Activated effector memory CD4-positive, alpha-beta T cell treated with Interleukin-2 at 50 U/mL for 16 hours (primary cell): ENCODE data around the gene TMEM14A.
"Not testable (repeated sequence)": the region's sequence is repeated elsewhere in the genome, so short reads cannot be mapped to it uniquely, and the experiment has no call there.

Experiments used
- DNase-seq: peaks from one replicate; pipeline ENCODE4 v3.0.0-alpha.2; 2020

TMEM14A gene

DNA sequence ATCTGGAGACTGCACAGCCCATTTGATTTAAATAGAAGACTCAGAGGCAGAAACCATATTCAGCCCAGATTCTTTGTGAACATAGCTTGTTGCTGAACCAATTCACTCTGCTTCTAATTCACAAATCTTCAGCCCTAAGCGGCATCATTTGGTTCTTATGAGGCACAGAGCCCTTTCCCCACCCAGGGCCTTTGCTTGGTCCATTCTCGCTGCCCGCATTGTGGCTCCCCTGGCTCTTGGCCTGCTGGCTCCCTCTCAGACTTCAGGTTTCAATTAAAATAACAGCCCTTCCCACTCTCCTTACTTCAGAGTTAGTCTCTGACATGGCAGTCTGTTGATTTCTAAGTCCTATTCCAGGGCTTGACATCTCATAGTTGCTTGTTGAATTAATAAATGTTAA is 9.4 kb upstream of the TMEM14A start:
- no peak for DNase-seq

DNA sequence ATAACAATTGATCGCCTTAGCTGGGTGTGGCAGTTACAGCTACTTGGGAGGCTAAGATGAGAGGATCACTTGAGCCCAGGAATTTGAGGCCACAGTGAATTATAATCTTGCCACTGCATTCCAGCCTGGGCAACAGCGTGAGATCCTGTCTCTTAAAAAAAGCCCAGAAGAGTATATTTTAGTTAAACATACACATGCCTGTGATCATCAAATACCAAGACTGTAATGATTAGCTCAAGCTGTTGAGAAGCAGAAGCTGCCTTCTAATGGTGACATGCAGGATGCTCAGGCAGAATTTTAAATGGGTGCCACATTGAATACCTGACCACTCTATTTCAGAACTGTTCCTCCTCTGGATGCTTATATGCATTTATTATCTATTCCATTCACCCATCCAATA is 8.9 kb upstream of the TMEM14A start:
- no peak for DNase-seq

DNA sequence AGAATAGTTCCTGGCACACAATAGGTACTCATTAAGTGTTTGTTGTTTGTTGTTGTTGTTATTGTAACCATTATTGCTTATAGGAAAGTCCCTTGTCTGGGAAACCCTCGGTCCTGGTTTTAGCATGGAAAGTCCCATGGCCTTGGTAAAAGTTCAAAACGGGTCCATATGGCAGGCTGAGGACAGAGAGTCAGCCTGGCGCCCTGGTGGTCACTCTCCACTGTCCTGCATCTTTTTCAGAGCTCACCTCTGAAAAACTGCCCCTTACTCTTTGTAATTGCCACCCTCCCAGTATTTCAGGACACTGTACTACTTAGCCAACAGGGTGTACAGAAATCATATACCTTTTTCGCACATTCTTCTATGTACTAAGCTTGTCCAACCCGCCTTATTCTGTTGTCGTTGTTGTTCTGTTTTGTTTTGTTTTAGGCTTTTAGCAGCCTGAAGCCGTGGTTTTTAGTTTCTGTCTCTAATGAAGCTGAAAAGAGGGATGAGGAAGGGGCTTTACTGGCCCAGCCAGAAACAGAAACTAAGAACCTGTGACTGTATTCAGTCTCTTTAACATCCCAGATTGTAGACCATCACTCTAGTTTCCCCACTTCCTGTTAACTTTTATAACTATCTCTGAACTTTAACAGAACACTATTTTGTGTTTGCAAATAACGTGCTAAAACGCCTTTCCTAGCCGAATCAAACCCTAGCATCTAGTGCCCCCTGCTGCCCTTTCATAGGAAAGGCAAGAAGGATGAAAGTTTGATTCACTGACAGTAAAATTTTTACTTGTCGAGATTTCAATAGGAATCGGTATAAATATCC is 7.6 kb upstream of the TMEM14A start:
- DNase-seq = peak; percentile 21

DNA sequence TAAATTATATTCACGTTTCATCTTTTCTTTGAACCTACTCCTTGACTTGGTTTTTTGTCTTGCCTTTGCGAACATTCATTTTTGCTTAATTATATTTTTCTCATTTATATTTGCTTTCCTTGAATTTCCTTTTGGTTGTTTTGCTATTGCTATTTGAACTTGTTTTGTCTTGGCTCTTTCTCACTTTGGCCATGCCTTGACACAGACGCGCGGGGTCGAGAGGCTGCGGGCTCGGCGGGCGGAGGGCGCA is 7.1 kb upstream of the TMEM14A start:
- no peak for DNase-seq

DNA sequence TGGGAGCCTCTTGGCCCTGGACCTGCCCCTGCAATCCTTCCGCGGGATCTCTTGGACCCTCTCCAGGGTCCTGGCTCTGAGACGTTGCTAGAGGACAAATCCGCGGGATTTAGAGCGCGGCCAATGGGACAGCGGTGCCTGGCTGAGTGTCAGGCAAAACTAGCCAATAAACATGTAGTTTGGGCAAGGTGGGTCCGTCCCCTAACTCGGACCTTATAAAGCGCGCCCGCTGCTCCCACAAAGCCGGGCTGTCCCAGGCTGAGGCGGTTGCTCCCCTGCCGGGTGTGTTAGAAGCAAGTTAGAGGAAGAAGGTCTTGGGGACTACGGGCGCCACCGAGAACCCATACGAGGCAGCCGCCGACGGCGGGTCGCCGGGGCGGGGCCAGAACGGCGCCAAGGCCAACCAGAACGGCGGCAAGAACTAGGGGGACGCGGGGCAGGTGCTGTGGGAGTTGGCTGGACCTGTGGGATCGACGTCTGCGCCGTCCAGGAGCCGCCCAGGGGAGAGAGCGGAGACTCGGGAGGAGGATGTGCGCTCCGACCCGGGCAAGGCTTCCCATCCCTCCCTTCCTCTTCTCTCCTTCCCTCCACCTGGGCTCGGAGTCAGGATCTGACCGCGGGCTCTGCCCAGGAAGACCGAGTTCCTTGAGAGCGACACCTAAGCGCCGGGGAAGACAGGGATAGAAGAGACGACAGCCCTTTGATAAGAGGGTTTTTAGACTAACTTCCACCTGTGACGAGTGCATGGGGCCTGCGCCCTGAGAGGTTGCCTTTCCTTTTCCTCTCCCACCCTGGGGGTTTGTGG is 6.5 kb upstream of the TMEM14A start:
- peak; percentile 34 for DNase-seq

DNA sequence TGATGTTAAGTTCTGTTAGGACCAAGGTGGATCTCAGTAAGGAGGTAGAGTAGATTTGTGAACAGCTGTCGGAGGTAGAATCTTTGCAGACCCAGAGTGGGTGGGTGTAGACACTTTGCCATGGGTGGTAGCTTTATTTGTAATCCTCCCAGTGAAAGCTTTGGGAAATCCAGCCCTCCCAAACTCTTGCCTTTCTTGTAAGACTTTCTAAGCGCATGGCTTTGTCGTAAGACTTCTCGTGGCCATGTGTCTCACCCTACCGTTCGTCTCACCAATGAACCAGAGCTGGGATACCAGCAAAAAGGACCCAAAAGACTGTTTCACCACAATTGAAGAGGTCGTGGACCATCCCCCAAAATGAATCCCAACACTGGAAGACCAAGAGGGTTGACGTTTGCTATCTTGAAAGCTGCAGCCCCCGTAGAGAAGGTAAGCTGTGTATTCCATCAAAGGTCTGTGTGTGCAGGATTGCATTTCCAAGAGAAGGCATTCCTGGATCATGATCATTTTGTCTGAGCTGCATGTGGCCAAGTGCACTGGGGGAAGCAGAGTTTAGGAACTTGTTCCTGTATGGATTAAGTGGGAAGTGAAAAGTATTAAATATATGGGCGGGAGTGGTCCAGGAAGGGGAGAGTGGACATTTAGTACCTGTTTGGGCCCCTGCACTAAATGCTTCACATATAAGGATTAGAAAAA is 5.8 kb upstream of the TMEM14A start:
- DNase-seq = no peak

DNA sequence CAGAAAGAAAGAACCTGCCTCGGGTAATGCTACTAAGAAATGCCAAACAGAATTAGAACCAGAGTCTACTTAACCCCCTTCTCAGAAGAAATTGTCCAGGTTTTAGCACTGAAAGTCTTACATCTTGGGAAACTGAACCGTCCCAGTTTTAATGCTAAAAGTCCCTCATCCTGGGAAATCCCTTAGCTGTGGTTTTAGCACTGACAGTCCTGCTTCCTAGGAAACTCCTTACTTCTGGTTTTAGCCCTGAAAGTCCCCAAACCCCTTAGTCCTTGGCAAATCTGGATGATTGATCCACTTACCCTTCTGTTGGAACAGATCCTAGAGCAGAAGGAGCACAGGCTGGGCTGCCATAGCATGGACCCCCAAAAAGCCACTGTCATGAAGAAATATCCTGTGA is 4.8 kb upstream of the TMEM14A start:
- DNase-seq = no peak

DNA sequence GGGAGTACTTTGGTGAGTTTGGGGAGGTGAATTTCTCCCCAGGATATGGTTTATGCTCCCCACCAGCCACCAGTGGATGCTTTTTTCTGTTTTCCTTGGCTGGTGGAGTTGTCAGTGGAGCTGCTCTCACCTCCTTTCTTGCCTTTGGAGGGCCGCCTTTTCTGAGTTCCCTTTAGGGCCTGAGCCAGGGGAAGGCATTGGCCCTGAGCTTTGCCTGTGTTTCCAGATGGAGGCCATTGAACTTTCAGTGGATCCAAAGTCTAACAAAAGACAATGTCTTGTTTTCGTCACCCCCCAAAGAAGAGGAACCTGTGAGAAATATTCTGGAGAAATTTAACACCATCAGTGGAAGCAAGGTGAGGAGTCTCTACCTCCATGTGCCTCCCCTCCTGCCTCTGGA is 4.4 kb upstream of the TMEM14A start:
- DNase-seq = no peak

DNA sequence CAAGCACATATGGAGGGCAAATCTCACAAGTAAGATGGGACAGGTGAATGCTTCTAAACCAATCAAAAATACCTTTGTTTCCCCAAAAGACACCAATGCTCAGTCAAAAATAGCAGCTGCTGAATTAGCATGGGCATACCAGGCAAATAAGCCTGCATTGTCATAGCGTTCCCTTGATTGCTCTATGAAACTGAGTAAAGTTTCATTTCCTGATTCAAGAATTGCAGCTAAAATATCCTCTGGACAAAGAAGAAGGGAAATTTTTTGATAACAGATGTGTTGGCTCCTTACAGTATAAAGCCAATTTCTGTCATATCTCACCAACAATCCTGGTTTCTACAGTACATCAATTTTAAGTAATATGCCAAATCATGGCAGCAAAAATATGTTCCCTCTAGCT is 3.3 kb upstream of the TMEM14A start:
- no peak for DNase-seq

DNA sequence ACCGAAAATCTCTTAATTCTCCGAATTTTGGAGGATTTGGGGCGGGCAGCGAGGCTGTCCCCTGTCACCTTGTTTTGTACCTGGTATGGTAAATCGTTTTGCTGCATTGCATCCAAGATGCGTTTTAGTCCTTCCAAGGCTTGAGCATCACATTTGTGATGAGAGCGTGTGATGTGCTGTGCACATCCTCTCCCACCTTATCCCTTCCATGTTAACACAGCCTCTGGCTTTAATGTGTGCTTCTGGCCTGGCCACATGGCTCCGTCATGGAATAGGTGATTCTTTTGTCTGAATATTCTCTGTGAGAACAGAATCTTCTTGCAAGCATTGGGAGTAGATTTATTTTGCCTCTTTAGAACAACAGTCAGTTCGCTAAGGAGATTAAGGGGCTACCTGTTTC is 763 bp downstream of the TMEM14A start:
- DNase-seq = no peak

DNA sequence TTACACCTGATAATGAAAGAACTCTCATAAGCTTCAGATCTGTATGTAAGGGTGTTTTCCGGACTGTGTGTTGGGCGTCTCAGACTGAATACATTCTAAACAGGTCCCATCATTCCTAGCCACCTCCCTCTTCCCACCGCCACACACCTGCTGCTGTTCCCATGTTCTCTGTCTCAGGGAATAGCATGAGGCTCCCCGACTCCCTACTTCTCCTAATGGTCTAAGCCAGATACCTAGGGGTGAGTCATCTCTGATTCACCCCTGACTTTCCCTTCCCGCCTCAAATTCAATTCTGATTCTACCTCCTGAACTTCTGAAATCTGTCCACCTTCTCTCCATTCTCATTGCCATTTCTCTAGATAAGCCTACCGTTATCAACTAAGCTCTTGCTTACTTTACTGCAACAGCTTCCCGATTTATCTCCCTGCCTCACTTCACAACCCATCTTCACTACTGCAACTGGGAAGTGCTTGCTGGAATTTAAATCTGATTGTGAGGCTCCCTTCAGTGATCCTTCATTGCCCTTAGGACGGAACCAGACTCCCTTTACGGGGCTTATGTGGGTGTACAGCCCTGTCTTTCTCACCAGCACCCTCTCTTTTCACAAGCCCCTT is 1.6 kb downstream of the TMEM14A start:
- DNase-seq = no peak

DNA sequence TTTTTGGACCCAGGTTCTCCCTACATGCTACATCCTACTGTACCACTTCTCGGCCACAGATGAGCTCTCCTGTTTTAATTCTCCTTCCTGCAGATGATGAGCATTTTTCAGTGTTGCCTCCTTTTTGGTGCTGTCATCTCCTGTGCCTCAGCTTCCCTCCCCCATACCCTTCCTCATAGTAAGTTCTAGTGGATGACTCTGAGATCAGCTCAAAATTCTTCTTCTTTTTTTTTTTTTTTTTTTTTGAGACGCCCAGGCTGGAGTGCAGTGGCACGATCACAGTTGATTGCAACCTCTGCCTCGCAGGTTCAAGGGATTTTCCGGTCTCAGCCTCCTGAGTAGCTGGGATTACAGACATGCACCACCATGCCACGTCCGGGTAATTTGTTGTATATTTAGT is 3.8 kb downstream of the TMEM14A start:
- DNase-seq = no peak

DNA sequence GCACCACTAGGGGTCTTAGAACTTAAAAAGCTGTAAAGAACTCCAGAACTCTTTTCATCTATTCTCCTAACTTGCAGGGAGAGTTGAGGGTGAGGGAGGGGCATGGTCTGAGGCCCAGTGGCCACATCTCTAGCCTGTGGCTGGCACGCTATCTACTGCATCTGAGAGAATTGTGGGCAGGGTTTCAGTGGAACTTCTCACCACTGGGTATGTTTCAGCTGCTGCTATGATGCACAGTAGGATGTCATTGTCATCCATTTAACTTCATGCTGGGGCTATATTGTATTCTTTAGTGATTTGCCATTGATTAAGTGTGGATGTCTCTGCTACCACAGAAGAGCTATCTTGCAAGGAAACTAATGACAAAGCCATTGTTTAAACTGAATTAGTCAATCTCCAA is 4.5 kb downstream of the TMEM14A start:
- no peak for DNase-seq

DNA sequence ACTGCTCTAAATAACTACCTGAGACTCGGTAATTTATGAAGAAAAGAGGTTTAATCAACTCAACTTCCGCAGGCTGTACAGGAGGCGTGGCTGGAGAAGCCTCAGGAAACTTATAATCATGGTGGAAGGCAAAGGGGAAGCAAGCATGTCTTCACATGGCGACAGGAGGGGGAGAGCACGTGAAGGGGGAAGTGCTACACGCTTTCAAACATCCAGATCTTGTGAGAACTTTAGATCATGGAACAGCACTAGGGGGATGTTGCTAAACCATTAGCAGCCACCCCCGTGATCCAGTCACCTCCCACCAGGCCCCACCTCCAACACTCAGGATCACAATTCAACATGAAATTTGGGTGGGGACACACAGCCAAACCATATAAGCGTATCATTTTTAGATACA is 5.7 kb downstream of the TMEM14A start:
- DNase-seq = not testable (repeated sequence)

DNA sequence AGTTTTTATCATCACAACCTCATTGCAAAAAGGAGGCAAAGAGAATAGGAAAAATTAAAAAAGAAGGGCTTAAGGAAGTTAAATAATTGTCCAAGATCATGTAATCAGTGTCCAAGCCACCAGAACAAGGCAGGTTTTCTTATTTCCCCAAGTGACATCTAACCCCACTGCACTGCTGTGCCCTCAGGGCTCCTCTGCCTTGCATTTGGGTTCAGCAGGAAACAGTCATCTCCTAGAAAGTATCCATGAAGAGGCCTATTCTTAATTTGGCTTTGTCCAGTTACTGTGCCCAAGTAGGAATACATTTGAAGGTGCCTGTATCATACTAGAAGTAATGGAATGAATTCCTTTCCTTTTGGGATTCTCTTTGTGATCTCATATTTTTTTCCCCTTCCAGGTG is 10.5 kb downstream of the TMEM14A start:
- no peak for DNase-seq

DNA sequence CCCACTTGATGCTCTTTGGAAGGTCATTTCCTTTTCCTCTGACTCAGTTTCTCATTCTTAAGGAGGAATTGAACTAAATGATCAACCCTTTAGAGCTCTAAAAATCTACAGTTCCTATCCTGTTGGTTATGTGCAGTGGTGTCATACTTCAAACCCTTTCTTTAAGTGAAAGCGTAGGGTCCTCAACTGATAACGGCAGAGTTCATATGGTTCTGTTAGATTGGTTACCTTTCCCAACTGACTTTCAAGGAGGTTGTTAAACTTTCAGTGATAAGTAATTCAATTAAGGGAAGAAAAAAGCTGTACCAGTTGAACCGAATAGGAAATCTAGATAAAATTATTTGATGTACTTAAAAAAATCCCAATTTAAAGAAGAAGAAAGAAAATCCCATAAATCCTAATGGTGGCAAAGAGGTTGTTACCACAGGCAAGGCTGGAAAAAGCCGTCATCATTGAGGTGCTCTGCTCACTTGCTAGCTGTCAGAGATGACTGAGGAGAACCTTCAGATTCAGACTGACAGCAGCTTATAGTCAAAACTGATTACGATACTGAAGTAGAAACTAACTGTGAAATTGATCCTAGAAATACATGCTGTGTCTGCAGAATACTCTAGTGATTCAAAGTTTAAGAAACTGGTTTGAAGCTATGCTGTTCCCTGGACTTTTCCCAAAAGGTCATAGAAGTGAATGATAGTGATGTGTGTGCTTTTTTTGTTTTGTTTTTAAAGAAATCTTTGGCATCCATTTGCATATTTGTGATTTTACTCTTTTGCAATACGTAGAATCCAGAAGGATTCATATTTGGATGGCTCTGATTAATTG is 16.2 kb downstream of the TMEM14A start:
- no peak for DNase-seq

DNA sequence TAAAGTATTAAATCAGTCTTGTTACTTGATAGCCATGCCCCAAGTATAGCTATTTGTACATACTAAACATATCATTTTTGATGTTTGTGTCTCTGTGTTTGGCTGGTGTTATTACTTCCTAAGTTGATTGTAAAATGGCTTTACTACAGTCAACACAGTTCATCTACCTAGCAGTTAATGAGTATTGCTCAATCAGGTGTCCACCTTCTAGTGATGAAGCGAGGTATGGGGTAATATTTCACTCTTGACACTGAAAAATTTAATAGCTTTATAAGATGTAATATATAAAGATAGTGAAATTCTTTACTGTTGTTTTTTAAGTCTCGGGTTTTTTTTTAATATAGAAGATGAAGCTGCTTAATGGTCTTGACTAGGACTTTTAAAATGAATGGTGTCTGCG is 18.9 kb downstream of the TMEM14A start:
- DNase-seq = no peak

DNA sequence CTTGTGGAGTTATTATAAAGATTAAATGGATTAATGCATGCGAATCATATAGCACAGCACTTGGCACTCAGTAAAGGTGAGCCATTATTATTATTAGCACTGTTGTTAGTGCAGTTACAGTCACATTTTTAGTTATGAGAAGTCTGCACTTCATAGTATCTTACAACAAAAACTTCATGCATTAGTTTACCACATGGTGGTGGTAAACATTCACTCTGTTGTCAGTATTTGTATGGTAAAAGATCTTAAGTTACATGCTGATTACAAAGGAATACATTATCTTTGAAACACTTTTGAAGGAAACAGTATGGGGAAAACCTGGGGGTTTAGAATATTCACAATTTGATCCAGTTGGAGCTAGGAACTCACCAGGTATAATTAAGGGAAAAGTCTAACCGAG is 20.8 kb downstream of the TMEM14A start:
- no peak for DNase-seq

DNA sequence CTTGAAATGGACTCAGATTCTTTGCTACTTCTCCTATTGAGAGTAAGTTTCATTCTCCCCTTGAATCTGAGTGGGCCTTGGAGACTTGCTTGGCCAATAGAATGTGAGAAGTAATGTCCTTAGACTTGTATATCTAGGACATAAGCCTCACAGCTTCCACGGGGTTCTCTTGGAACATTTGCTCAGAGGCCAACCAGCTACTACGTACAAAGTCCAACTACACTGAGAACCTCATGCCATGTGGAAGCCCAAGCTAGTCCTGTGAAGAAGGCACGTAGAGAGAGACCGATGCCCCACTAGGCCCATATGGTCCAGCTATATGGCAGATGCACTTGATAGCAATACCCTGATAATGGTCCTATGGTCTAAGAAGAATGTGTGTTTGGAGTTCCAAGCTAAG is 22.9 kb downstream of the TMEM14A start:
- no peak for DNase-seq

DNA sequence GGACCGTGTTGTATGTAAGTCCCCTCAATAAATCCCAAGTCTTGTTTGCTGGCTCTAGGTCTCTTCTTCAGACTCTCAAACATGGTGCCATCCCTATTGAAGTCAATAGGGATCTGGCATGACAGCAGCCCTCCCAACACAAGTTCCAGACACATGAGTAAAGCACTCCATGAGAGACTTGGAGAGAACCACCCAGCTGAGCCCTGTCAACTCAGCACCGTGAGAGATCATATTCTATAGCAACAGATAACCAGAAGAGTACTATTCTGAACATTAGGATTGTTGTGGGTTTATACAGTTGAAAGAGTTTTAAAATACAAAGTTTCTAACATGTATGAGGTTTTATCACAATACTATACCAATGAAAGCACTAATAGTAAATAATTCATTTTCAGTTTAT is 23.5 kb downstream of the TMEM14A start:
- DNase-seq = no peak

DNA sequence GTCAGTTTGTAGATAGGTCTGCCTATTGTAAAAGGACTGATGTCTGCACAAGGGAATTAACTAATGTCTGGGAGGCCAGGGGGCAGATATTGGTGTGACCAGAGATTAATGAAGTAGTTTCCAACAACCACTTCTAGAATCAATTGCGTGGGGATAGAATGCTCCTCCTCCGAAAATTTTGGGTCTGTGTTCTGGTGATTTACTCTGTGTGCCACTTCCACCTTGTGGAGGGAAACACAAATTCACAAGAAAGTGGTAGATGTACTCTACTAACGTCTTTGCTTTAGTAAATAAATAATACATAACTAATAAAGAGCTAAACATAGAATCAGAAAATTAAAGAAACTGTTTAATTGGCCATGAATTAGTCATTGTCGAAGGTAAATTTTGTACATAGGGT is 25.5 kb downstream of the TMEM14A start:
- no peak for DNase-seq

DNA sequence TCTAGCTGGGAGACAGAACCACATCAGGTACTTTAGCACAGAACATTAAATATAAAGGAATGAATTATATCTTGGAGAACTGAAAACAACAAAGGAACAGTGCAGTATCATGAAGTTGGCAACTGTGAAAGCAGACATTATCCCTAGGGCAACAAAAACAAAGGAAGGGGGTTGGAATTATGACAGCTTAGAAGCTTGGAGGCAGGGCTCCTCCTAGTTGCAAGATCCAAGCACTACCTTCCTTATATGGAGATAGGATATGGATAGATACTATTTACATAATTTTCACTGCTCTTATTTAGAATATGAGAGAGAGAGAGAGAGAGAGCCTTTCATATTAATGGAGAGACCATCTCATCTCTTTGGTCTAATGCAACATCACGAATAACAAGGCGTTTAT is 27.0 kb downstream of the TMEM14A start:
- no peak for DNase-seq

DNA sequence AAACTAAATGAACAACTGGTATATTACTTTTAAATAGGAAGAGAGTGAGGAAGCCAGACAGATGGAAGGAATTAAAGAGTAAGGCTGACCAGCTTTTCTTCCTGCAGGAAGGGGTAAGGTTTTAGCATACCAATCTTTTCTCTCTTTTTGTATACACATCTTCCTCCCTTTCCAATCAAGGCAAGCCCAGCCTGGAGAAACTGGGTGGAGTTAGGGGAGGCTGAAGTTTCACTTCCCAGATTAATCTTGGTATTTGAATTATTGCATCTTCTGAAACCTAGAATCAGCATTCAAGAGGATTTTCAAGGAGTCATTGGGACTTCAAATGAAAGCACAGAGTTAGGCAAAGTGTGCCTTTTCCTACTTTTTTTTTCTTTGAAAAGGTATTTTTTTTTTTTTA is 33.1 kb downstream of the TMEM14A start:
- DNase-seq = no peak
